ENCODE results near the gene ABHD17B.
"Not testable (repeated sequence)": the region's sequence is repeated elsewhere in the genome, so short reads cannot be mapped to it uniquely, and the experiment has no call there.

ABHD17B gene

DNA sequence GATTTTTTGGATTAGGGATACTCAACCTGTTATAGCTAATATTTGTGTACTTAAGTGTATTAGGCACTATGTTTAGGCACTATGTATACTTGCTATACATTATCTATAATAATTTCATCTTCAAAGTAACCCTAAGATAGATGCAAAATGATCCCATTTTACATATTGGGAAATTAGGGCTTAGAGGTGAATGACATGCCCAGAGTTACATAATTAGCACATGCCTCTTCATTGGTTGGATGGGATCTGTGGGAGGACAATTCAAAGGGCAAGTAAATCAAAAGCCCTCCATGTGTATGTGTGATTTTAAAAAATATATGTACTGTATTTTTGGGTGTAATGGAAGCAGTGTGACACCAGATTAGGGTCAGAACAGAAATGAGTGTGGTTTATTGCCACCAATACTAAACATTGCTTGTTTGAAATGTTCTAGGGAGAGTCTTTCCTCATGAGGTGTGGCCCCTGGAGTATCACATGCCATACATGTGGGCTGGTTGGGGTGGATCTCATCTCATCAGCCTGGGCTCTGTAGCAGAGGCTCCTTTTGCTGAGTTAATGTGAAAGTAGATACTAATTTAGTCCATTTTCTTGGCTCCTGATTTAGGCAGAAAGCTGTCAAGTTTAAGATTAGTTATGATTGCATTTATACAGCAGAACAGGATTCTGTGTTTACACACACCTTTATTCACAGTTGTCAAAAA is 6.0 kb upstream of the ABHD17B start:
- DNase-seq (ENCODE audit: low read depth, low spot score) = no peak

DNA sequence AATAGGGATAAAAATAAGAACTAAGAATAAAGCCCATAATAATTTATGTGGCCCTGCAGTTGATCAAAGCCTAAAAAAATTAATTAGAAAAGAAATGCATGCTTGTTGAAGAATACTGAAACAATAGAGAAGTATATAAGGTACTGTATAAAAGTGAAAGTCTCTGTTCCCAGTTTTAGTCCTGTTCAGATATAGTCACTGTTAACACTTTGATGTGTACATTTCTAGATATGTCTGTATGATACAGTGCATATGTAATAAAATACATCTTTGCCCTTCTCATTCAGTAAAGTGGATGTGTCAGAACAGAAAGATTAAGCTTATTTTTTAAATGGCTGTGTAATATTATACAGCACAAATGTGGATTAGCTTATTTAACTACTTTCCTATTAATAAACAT is 4.5 kb upstream of the ABHD17B start:
- no peak for DNase-seq (ENCODE audit: low read depth, low spot score)

DNA sequence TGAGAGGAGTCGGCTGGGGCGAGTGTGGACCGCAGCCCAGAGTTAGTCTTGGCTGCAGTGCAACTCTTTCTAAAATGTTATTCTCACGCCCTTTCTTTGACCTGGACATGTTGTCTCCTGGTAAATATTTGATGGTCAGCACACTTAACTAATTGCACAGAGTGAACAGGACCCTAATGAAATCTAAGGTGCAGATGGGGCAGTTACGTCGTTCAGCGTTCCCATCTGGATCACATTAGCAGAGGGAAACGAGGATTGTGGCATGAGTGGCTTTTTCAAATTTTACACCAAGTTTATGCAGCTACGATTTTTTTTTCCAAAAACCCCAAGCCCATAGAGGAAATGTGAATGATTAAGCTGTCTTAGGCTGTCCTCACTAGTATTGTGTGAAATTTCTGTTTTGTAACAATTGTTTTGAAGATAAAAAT is 929 bp upstream of the ABHD17B start:
- no peak for DNase-seq (ENCODE audit: low read depth, low spot score)

DNA sequence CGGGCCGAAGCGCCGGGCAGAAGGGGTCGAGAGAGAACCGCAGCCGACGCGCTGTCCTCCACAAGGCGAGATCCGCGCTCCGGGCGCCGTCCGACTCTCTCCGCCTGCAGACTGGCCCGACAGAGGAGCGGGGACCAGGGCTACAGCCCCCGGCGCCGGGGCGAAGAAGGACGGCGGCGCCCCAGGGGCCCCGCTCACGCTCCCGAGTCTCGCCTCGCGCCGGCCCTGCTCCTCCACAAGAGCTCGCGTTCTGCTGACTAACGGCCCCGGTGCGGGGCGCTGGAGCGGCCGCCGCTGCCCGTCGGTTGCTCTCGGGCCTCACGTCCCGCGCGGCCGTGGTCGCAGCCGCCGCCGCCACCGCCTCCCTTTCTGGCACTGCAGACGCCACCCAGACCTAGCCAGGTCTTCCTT is 338 bp downstream of the ABHD17B start:
- no peak for DNase-seq (ENCODE audit: low read depth, low spot score)

DNA sequence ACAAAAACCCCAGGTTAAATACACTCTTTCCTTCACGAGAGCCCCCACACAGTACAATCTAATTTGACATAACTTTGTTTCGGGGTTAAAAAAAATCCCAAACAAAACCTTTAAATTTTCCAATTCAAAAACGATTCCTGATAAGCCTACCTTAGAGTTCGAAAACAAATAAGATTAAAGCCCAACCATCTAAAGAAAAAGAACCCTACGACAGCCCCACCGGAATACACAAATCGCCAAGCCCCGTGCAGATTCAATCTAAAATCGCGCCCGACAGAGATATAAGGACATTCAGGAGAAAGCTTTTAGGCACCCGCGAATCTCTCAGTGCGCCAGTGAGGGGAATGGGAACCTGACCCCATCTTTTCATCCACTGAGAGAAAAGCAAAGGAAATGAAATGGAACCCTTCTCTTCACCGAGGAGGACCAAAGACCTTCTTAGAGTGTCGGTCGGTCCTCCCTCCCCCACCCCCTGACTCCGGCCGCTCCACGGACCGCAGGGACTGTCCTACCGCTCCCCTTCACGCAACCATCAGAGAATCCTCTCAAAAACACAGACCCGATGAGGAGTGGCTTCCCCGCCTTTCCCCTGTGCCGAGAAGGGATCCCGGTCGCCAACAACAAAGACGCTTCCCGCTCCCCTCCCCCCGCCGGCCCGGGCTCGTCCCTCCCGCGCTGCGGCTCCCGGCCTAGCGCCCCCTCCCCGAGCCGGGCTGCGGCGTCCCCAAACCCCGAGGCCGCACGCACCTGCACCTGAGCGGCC is 925 bp downstream of the ABHD17B start:
- no peak for DNase-seq (ENCODE audit: low read depth, low spot score)

DNA sequence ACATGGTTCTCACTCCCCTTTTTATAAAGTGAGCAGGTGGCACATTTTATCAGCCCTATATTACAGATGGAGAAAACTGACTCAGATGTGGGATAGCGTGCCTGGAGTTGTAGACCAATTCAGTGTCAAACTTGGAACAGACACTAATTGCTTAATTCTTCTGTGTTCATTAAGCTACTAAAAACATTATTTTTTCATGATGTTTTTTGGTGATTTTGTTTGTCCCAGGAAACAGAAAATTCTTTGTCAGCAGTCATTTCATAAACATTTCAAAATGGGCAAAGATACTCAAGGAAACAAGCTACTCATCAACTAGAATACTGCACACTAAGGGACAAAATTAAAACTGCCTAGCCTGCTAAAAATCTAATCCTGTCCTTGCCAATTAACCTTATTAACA is 2.2 kb downstream of the ABHD17B start:
- no peak for DNase-seq (ENCODE audit: low read depth, low spot score)

DNA sequence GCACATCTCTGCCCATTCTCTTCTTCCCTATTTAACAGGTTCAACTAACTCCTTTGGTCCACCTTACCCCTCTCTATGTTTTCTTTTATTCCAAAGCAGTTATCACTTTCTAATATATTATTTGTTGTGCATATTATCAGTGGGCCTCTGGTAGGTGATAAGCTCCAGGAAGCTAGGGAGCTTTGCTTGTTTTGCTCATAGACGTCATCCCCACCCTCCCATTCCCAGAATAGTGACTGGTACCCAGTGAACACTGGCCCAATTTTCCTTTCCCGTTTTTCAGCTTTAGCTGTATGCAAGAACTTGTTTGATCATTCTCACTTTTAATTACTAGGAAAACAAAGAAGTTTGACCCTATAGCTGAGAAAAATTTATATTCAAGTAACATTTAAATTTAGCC is 6.9 kb downstream of the ABHD17B start:
- no peak for DNase-seq (ENCODE audit: low read depth, low spot score)

DNA sequence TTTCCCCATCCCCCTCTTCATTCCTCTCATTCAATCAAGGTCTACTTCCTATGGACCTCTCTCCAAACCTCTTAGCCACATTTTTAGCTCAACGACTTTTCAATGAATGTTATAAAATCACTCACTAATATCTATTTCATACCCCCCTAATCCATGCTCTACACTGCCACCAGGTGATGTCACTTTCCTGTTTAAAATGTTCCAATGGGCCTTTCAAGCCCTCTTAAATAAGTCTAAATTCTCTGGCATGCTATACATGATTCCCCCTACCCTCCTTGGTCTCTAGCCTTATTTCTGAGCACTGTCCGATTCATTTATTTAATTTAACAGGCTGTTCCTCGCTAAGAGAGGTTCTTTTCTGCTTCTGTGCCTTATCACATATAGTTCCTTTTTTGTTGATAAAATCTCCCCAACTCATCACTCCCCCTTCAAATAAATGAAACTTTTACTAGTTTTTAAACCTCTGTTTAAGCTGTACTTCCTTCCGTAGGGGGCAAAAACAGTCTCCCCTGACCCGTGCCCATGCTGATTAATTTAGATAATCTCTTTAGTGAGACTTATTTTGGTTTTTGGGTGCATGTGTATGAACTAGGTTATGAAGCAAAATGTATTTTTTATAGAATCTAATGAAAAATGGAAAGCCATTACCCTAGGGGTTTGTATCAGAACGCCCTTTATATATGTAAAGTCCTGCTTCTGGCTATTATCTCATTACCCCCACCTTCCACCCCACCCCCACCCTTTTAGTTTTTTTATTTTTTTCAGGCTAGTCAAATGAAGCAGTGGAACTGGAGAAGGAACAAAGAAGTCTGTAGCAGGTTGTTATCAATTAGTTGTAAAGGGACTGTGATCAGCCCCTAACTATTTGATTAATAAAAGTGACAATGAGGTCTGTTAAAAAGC is 9.0 kb downstream of the ABHD17B start:
- no peak for DNase-seq (ENCODE audit: low read depth, low spot score)

DNA sequence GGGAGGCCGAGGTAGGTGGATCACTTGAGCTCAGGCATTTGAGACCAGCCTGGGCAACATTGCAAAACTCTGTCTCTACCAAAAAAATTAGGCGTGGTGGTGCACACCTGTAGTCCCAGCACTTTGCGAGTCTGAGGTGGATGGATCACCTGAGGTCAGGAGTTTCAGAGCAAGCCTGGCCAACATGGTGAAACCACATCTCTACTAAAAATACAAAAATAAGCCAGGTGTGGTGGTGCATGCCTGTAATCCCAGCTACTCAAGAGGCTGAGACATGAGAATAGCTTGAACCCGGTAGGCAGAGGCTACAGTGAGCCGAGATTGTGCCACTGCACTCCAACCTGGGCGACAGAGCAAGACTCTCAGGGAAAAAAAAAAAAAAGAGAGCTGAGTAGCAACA is 12.2 kb downstream of the ABHD17B start:
- DNase-seq (ENCODE audit: low read depth, low spot score) = not testable (repeated sequence)

DNA sequence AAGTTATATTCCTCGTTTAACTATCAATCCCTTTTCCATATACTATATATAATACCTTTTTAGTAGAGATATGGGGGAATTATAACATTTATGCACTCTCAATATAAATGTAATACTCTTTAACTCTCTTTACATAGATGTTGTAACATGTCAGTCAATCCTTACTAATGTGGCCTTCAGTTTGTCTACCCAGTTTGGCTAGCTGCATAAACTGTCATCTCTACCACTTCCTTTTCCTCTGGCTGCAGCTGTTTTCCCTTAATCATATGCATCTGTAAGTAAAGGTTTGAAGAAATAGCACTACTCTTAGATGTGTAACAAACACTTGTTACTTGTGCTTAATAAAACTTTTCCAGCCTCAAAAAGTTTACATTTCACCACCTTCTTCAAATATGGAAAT is 13.4 kb downstream of the ABHD17B start:
- no peak for DNase-seq (ENCODE audit: low read depth, low spot score)

DNA sequence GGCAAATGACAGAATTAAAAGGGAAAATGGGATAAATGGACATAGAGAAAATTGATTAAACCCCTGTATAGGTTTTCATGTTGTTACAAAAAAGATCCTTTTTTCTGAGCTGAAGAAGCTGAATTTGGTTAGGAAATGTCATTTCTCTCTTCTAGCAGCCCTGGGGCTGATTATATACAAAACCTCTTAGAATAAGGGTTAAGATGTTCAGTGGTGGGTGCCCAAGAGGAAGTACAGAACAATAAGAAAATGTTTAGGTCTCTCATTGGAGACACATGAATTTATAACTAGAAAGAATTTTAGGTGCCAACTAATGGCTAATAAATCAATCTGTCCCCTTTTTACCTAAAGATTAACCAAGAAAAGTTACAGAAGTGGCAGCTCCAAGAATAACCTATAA is 14.2 kb downstream of the ABHD17B start:
- DNase-seq (ENCODE audit: low read depth, low spot score) = no peak

DNA sequence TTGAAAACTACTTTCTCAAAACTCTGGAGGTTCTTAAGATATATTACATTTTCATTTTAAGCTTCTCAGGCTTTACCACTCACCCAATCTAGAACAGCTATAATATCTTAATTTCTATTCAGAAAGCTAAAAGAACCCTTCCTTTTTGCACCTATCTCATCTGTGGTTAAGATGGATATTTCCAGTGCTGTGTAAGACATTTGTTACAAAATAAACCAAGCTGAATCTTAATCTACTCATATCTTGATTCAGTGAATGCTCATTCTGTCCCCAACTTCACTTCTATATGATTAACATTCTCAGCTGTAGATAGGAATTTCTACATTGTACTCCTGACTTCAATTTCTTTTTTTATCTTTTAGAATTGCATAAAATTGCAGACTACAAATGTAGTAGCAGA is 15.0 kb downstream of the ABHD17B start:
- DNase-seq (ENCODE audit: low read depth, low spot score) = no peak

DNA sequence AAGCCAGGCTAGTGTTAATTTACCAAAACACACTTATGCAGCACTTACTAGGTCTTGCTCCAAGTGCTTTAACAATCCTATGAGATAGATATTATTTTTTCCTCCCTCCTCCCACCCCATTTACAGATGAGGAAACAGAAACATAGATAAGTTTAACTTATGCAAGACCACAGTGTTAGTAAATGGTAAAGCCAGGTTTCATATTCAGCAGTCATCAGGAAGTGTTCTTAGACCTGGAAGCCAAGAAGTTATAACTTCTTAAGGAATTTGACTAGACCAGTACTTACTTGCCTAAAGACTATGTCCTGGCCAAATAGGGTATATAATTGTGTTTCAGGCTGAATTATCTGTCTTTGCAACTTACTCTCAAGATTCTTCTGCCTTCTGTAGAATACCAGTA is 15.9 kb downstream of the ABHD17B start:
- DNase-seq (ENCODE audit: low read depth, low spot score) = no peak

DNA sequence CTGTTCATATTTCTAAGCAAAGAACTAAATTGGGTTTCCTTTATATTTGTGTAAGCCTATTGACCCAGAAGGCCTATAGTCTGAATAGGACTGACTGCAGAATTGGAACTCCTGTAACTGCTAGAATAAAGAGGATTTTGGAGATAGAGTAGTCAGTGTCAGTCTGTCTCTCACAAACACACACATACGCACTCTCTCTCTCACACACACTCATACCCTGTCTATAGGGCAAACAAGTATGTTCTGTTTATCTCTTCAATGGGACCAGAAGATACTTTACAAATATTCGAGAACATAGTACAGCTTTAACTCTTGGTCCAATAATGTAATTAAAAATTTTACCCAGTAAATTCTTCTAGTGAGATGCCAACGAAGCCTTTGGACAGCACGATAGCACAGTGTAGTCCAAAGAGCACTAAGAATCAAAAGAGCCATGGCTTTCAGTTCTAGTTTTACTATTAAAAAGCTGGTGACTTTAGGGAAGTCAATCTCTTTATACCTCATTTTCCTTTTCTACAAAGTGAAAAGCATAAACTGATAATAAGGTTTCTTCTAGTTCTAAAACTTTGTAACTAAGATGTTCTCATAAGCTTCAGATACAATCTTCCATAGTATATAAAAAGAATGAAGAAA is 19.3 kb downstream of the ABHD17B start:
- DNase-seq (ENCODE audit: low read depth, low spot score) = no peak

DNA sequence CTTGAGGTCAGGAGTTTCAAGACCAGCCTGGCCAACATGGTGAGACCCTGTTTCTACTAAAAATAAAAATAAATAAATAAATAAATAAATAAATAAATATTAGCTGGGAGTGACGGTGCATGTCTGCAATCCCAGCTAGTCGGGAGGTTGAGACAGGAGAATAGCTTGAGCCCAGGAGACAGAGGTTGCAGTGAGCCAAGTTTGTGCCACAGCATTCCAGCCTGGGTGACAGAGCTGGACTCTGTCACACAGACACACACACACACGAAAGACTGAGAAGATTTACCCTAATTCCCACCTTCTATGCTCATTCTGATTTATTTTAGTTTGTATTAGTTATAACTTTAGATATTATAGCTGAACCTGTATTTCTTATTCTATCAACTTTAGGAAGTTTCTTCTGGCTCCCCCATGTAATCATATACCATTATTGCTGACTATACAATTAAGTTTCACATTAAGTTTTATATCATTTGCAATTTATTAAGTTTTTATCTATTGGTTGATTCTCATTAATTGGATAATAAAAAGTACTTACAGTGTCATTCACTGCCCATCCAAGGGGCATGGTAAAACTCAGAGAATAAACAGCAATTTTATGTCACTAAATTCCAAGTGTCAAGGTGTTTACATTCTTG is 20.8 kb downstream of the ABHD17B start:
- no peak for DNase-seq (ENCODE audit: low read depth, low spot score)

DNA sequence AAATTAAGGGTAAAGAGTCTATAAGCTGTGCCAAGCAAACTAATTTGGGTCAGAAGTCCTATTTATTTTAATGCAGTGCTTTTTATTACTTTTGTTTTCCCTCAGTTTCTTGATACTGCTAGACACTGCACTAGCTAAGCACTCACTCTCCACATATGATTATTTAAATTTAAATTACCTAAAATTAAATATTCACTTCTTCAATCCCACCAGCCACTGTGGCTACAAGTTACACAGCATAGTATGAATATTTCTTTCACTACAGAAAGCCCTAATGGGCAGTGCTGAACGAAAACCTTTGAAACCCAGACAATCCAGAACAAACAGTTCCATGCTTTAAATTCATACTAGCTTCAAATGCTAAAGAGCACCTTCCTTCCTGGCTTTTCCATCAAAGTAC is 23.6 kb downstream of the ABHD17B start:
- DNase-seq (ENCODE audit: low read depth, low spot score) = no peak

DNA sequence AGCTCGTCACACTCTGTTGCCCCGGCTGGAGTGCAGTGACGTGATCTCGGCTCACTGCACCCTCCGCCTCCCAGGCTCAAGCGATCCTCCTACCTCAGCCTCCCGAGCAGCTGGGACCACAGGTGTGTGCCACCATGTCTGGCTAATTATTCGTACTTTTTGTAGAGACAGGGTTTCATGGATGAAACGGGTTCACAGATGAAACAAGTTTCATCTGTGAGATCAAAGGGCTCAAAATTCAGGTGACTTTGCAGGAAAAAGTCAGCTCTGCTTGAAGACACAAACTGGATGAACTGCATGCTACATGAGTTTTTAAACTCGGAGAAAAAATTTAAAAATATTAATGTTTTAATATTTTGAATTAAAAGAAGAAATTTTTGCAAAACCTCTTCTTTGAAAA is 24.5 kb downstream of the ABHD17B start:
- no peak for DNase-seq (ENCODE audit: low read depth, low spot score)

DNA sequence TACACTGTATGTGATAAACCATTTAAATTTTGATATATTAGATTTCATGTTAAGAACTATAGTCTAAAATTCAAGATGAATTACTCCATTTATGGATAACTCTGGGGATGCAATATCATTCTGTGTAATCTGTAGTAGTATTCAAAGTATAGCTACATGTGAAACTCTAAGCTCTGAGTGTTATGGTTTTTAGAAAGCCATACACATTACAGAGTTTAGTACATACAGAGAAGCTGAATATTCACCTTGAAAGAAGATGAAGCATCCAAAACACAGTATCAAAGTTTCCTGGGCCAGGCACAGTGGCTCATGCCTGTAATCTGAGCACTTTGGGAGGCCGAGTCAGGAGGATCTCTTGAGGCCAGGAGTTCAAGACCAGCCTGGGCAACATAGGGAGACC is 25.0 kb downstream of the ABHD17B start:
- no peak for DNase-seq (ENCODE audit: low read depth, low spot score)

DNA sequence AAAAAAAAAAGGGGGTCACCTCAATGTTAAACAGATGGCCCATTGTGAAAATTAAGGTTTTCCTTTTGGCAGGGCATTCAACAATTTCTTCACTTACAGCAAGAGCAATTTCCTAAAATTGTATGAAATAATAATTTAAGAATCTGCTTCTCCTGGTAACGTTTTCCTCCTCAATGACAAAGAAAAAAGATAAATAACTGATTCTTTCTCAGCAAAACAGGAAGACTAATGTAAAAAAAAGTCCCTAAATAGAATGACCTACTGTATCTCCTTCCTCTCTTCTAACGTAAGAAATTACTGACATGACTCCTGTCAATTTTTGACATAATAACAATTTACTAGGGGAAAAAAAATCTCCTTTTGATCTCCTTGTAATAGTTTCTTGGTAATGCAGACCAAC is 25.5 kb downstream of the ABHD17B start:
- DNase-seq (ENCODE audit: low read depth, low spot score) = no peak

DNA sequence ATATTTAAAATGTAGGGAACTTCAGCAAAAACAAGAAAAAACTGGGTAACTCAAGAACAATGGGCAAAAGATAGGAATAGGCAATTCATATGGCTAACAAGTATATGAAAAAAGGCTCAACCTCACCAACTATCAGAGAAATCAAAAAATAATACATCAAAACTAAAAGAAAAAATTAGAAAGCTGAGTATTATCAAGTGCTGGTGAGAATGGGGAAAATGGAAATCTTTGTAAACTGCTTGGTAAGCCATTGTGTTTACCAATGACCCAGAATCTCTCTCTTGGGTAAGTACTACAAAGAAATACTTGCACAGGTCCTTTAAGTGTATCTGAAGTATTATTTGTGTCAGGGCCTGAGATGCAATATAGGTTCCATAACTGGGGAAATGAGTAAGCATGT is 27.0 kb downstream of the ABHD17B start:
- no peak for DNase-seq (ENCODE audit: low read depth, low spot score)

DNA sequence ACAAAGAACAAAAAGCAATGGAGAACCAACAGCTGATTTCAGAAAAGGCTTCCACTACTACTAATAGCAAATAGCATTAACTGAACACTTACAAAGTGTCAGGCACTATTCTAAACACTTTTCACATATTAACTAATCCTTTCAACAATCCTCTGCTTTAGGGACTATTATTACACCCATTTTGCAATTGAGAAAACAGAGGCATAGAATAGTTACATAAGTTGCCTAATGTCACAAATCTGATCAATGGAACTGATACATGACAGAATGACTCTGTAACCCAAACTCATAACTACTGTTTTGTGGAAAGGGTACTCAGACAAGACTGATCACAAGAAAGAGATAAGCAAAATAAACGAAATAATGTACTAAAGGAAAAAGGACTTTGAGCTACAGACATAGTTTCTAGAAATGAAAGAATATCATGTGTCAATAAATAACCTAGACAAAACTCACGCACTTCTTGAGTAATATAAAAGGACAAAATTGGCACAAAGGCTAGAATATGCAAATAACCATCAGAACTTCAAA is 31.3 kb downstream of the ABHD17B start:
- no peak for DNase-seq (ENCODE audit: low read depth, low spot score)

Measured in activated CD4-positive, CD25-positive, alpha-beta regulatory T cell treated with anti-CD3 and anti-CD28 coated beads, Interleukin-2, amount 50 U/mL, for 16 hours (primary cell).